ENCODE measurements around the gene ARHGAP22.

DNA sequence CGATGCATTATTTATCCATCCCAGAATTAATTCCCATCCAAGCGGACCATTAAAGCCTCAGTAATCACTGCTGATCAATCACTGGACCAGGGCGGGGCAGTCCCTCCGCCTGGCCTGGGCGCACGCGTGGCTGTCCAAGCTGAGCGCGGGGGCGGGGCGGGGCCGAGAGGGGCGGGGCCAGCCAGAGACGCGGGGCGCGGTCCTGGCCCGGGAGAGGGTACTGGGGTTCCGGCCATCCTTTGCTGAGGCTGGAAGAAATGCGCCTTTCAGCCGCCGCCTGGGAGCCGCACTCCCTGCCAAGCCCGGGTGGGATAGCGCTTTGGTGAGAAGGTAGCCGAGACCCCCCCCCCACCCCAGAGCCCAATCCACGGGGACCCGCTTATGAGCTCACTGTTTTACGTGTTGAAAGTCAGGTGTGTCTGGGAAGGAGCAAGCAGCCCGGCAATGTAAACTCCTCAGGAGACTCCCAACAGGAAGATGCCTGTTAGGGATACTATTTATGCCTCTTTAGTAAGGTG lies at the start of gene ARHGAP22:
- TF ChIP-seq, protein P1, sequence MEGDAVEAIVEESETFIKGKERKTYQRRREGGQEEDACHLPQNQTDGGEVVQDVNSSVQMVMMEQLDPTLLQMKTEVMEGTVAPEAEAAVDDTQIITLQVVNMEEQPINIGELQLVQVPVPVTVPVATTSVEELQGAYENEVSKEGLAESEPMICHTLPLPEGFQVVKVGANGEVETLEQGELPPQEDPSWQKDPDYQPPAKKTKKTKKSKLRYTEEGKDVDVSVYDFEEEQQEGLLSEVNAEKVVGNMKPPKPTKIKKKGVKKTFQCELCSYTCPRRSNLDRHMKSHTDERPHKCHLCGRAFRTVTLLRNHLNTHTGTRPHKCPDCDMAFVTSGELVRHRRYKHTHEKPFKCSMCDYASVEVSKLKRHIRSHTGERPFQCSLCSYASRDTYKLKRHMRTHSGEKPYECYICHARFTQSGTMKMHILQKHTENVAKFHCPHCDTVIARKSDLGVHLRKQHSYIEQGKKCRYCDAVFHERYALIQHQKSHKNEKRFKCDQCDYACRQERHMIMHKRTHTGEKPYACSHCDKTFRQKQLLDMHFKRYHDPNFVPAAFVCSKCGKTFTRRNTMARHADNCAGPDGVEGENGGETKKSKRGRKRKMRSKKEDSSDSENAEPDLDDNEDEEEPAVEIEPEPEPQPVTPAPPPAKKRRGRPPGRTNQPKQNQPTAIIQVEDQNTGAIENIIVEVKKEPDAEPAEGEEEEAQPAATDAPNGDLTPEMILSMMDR (IDR thresholded peaks at IDR 0.05), result no peak
- TF ChIP-seq POLR2A (IDR thresholded peaks at IDR 0.05), result no peak
